ENCODE results near the gene NUDT21. TPM values are rescaled to one million over a fixed set of nuclear protein-coding genes. Genes with fewer than 3 reads are reported as not detected.
"Not testable (repeated sequence)": the region's sequence is repeated elsewhere in the genome, so short reads cannot be mapped to it uniquely, and the experiment has no call there.

Gene NUDT21
- total and polyA plus RNA-seq, 10 donors: 19.4 to 93.0 (median 65.4) TPM

GRCh38 chr16:56401482-56401881 lies 49.6 kb downstream of the NUDT21 start:
- no peak overlapping the region for H3K4me3 ChIP-seq
- intact Hi-C loops (cut with DNase I; ENCODE audit: low total_unique reads): no loop called here
- TF ChIP-seq CTCF (IDR thresholded peaks at IDR 0.05 in 8 of 11, conservative IDR thresholded peaks at IDR 0.05 in 3 of 11) (peak in 1 of 11 experiments; percentile 18), POLR2A (IDR thresholded peaks at IDR 0.05) (no peak)
- H3K27ac ChIP-seq: no peak overlapping the region
- H3K4me1 ChIP-seq: no peaks in the 10 kb centered on the region
- no peaks in the 10 kb centered on the region for H3K9me3 ChIP-seq
- H3K36me3 ChIP-seq: peaks cover 10 to 84% (median 58%) of the 10 kb centered on the region in 6 donors
- no peak for DNase-seq
- WGBS, 5 donors: 92 to 98% (median 94%) methylated on average over 5 of the region's 5 CpGs
- H3K27me3 ChIP-seq (replicated peaks in 1 of 7): no peaks in the 10 kb centered on the region

- Histone ChIP-seq H3K36me3 (peaks cover 10 to 89% (median 57%) of the 10 kb centered on the region in 6 donors), H3K4me3 (no peak overlapping the region), H3K4me1 (no peaks in the 10 kb centered on the region), H3K9me3 (no peaks in the 10 kb centered on the region), H3K27me3 (replicated peaks in 1 of 7) (no peaks in the 10 kb centered on the region), H3K27ac (no peak overlapping the region)
- DNase-seq: no peak
- TF ChIP-seq POLR2A (IDR thresholded peaks at IDR 0.05) (no peak), CTCF (IDR thresholded peaks at IDR 0.05 in 8 of 11, conservative IDR thresholded peaks at IDR 0.05 in 3 of 11) (no peak), POLR2AphosphoS5 (IDR thresholded peaks at IDR 0.05) (no peak)
- intact Hi-C loops (cut with DNase I; ENCODE audit: low total_unique reads): no loop called here
- WGBS, 5 donors: 71 to 90% (median 80%) methylated on average over 5 of the region's 5 CpGs
Measured at GRCh38 chr16:56400458-56400857, 50.7 kb downstream of the NUDT21 start.

GRCh38 chr16:56399486-56399885 lies 51.6 kb downstream of the NUDT21 start:
- H3K4me3 ChIP-seq: no peak overlapping the region
- H3K4me1 ChIP-seq: no peaks in the 10 kb centered on the region
- intact Hi-C loops (cut with DNase I; ENCODE audit: low total_unique reads): no loop called here
- H3K27me3 ChIP-seq (replicated peaks in 1 of 7): no peaks in the 10 kb centered on the region
- no peaks in the 10 kb centered on the region for H3K9me3 ChIP-seq
- no peak for DNase-seq
- no peak overlapping the region for H3K27ac ChIP-seq
- whole genome bisulfite sequencing, 5 donors: 54 to 85% (median 82%) methylated on average over 2 of the region's 2 CpGs
- no peak for TF ChIP-seq CTCF (IDR thresholded peaks at IDR 0.05 in 8 of 11, conservative IDR thresholded peaks at IDR 0.05 in 3 of 11)
- TF ChIP-seq POLR2AphosphoS5 (IDR thresholded peaks at IDR 0.05): no peak
- no peak for TF ChIP-seq POLR2A (IDR thresholded peaks at IDR 0.05)
- H3K36me3 ChIP-seq: peaks cover 10 to 82% (median 50%) of the 10 kb centered on the region in 6 donors

GRCh38 chr16:56399047-56399446 lies 52.1 kb downstream of the NUDT21 start:
- Histone ChIP-seq H3K4me3 (no peak overlapping the region), H3K27ac (no peak overlapping the region), H3K9me3 (no peaks in the 10 kb centered on the region), H3K36me3 (peaks cover 10 to 80% (median 45%) of the 10 kb centered on the region in 6 donors), H3K4me1 (no peaks in the 10 kb centered on the region), H3K27me3 (replicated peaks in 1 of 7) (no peaks in the 10 kb centered on the region)
- 79 to 93% (median 84%) methylated on average over 2 of the region's 2 CpGs for WGBS, 5 donors
- intact Hi-C loops (cut with DNase I; ENCODE audit: low total_unique reads): no loop called here
- DNase-seq: no peak
- TF ChIP-seq CTCF (IDR thresholded peaks at IDR 0.05 in 8 of 11, conservative IDR thresholded peaks at IDR 0.05 in 3 of 11) (no peak), POLR2AphosphoS5 (IDR thresholded peaks at IDR 0.05) (no peak), POLR2A (IDR thresholded peaks at IDR 0.05) (no peak)

- H3K9me3 ChIP-seq; DNase-seq; H3K4me1 ChIP-seq; H3K27ac ChIP-seq; H3K27me3 ChIP-seq (replicated peaks in 1 of 7); H3K4me3 ChIP-seq; intact Hi-C loops (cut with DNase I; ENCODE audit: low total_unique reads): not testable (repeated sequence)
- 80 to 96% (median 94%) methylated on average over 3 of the region's 3 CpGs for WGBS, 5 donors
- peaks cover 3 to 77% (median 37%) of the 10 kb centered on the region in 6 donors for H3K36me3 ChIP-seq
Measured at GRCh38 chr16:56396724-56397123, 54.4 kb downstream of the NUDT21 start.

Data from spleen (tissue), 11 donors.